Motor neuron (in vitro differentiated cells): ENCODE measurements around the gene TMEM60. TPM values are rescaled to one million over a fixed set of nuclear protein-coding genes. Genes with fewer than 3 reads are reported as not detected.

ENCODE experiments used
- ATAC-seq, 8 experiments: fragments of 200-7000 bp; cut with Tn5 transposase; replicated peaks in 6 of 8; 2 replicates each; pipeline ENCODE4 v1.8.0; 2021; ENCODE audit warnings: mild to moderate bottlenecking in 8 of 8, moderate library complexity in 8 of 8
- H3K27ac ChIP-seq, 2 donors: fragments of 250-450 bp; sonication (Bioruptor Pico); 2 replicates each; pipeline ENCODE4 v1.9.0; 2021; ENCODE audit warnings: antibody characterized with exemption in 2 of 2, mild to moderate bottlenecking in 2 of 2, moderate library complexity in 1 of 2
- H3K4me1 ChIP-seq, 2 donors: fragments of 250-450 bp; sonication (Bioruptor Pico); replicated peaks in 1 of 2; 2 replicates each; pipeline ENCODE4 v1.6.1; 2021; ENCODE audit warnings: antibody characterized with exemption in 2 of 2, mild to moderate bottlenecking in 2 of 2, moderate library complexity in 1 of 2
- H3K4me3 ChIP-seq, 5 donors: fragments of 250-450 bp; sonication (Bioruptor Pico); 2 replicates each; pipeline ENCODE4 v1.9.0; 2021; ENCODE audit warnings: antibody characterized with exemption in 5 of 5, mild to moderate bottlenecking in 5 of 5, moderate library complexity in 4 of 5
- WGBS, 10 experiments: fragments of 450-650 bp; shearing (Covaris generic); methylation state at CpG; one replicate each; pipeline ENCODE4 v1.0.0; 2022; 5-methylcytosine and 5-hydroxymethylcytosine counted together
- in situ Hi-C, 9 experiments: fragments of 400-800 bp; cut with MboI; loops; one replicate each; pipeline ENCODE4 v1.15.0; 2021; ENCODE audit warnings: low sequenced_read_pairs in 9 of 9, low pct_unique_long_range_greater_than_20kb in 2 of 9; ENCODE audit not compliant: unreplicated experiment in 9 of 9
- total RNA-seq, 8 experiments: library from RNA; unstranded; fragments of 300-600 nt; gene quantifications; 2 replicates each; pipeline versions ENCODE4 v1.2.3 to v1.2.4, GENCODE V29; 2022

Gene TMEM60
- total RNA-seq, 8 experiments from 2014 or later: 17.0 to 28.2 (median 20.4) TPM

DNA sequence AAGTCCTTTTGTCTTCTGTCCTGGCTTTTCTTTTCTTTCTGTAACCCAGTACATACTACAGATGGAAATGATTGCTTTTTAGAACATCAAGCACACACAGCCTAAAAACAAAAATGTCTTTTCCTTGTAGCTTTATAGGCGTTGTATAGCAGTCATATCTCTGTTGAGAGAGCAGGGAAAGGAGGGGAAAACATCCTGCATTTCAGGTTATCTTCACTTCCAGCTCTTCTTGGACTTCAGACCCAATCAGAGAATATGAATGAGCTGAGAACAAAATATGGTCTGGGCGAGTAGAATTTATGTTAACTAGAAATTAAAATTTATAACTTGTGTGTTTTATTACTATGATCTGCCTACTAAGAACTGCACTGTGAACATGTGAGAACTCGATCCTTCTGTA is 14.7 kb downstream of the TMEM60 start:
- in situ Hi-C loops: no loop called here
- no peak for ATAC-seq
- 50 to 100% (median 94%) methylated on average over 1 to 3 of the region's 3 CpGs; no CpG with 5 or more reads in 2 of the 10 experiments for WGBS, 10 experiments
- H3K4me1 ChIP-seq: no peaks in the 10 kb centered on the region
- H3K4me3 ChIP-seq: no peak overlapping the region
- H3K27ac ChIP-seq: no peak overlapping the region

DNA sequence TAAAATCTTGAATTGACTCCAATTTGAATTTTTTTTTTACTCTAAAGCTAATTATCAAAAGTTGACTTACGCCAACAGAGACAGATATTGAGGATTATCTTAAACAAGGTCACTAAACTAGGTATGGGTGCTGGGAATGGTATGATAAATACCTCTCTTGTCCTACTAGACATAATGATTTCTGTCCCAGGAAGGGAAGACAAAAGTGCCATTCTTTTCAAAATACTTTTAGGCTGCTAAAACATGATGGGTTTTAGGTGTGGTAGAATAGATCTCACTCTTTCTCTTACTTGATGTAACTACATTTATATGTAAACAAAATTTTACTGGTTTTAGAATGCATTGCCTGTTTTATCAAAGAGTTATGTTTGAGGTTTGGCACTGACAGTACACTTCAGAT is 15.1 kb downstream of the TMEM60 start:
- Histone ChIP-seq H3K27ac (no peak overlapping the region), H3K4me1 (no peaks in the 10 kb centered on the region), H3K4me3 (no peak overlapping the region)
- no peak for ATAC-seq
- WGBS, 10 experiments: 93 to 100% (median 100%) methylated on average over 1 of the region's 1 CpG; no CpG with 5 or more reads in 3 of the 10 experiments
- in situ Hi-C loops: no loop called here

DNA sequence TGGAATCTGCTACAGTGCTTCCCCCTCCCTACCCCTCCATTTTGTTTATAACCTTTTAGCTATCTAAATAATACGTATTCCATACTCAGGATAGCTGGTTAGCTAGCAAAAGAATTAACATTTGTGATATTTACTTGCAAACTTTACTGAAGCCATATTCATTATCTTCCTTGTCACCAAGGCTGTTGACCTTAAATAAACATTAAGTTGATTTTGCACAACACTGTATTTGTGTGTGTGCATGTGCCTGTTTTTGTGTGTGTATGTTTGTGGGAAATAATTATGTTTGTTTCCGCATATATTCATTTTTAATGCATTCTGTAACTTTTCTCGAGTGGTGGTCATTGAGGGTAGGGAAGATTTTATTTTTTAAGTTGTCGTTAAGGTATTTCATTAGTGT is 15.9 kb downstream of the TMEM60 start:
- ATAC-seq: no peak
- in situ Hi-C loops: no loop called here
- no peak overlapping the region for H3K27ac ChIP-seq
- no peak overlapping the region for H3K4me3 ChIP-seq
- WGBS, 10 experiments: 60 to 100% (median 93%) methylated on average over 1 to 4 of the region's 4 CpGs; no CpG with 5 or more reads in 1 of the 10 experiments
- no peaks in the 10 kb centered on the region for H3K4me1 ChIP-seq

DNA sequence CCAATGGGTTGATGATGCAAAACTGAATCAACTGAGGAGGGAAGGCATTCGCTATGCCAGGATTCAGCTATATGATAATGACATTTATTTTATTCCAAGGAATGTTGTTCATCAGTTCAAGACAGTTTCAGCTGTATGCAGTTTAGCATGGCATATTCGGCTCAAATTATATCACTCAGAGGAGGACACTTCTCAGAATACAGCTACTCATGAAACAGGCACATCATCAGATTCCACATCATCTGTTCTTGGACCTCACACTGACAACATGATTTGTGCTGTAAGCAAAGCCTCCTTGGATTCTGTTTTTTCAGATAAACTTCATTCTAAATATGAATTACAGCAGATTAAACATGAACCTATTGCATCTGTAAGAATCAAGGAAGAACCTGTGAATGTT is 19.7 kb downstream of the TMEM60 start:
- no peak overlapping the region for H3K27ac ChIP-seq
- no peaks in the 10 kb centered on the region for H3K4me1 ChIP-seq
- ATAC-seq: no peak
- 70 to 100% (median 88%) methylated on average over 1 to 2 of the region's 2 CpGs; no CpG with 5 or more reads in 2 of the 10 experiments for WGBS, 10 experiments
- H3K4me3 ChIP-seq: no peak overlapping the region
- in situ Hi-C loops: no loop called here

DNA sequence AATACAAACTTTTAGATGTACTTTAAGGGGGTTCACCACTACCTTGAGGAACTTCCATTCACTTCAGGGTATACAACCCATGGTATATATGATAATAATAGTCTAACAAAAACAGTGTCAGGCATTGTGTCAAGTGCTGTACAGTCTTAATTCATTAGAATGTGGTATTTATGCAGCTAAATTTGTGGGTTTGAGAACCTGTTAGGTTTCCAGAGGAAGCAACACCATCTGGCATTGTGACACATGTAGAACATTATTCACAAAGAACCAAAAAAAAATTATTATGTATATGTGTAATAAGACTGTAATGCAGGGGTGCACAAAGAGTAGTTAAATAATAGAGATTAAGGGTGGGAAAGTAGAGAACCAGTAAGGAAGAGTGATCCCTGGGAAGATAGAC is 26.3 kb downstream of the TMEM60 start:
- in situ Hi-C loops: loop anchor here in 6 of 9 experiments (25.0 kb wide), 1 partner anchor 110 kb away; no protein-coding TSS in a partner anchor
- peak in 2 of 8 experiments; percentile 24 to 30 for ATAC-seq
- H3K27ac ChIP-seq: no peak overlapping the region
- H3K4me3 ChIP-seq: no peak overlapping the region
- H3K4me1 ChIP-seq: no peaks in the 10 kb centered on the region

DNA sequence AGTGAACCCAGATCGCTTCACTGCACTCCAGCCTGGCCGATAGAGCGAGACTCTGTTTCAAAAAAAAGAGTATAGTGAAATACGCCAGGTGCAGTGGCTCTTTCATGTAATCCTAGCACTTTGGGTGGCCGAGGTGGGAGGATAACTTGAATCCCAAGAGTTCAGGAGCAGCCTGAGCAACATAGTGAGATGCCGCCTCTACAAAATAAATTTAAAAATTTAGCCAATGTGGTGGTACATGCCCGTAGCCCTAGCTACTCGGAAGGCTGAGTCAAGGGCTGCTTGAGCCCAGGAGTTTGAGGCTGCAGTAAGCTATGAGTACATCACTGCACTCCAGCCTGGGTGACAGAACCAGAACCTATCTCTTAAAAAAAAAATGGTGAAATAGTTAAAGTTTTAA is 27.9 kb downstream of the TMEM60 start:
- ATAC-seq: no peak
- Histone ChIP-seq H3K27ac (no peak overlapping the region), H3K4me3 (no peak overlapping the region), H3K4me1 (no peaks in the 10 kb centered on the region)
- in situ Hi-C loops: loop anchor here in 6 of 9 experiments (25.0 kb wide), 1 partner anchor 108 kb away; no protein-coding TSS in a partner anchor
- WGBS, 10 experiments: 69 to 100% (median 86%) methylated on average over 1 to 7 of the region's 8 CpGs; no CpG with 5 or more reads in 3 of the 10 experiments

DNA sequence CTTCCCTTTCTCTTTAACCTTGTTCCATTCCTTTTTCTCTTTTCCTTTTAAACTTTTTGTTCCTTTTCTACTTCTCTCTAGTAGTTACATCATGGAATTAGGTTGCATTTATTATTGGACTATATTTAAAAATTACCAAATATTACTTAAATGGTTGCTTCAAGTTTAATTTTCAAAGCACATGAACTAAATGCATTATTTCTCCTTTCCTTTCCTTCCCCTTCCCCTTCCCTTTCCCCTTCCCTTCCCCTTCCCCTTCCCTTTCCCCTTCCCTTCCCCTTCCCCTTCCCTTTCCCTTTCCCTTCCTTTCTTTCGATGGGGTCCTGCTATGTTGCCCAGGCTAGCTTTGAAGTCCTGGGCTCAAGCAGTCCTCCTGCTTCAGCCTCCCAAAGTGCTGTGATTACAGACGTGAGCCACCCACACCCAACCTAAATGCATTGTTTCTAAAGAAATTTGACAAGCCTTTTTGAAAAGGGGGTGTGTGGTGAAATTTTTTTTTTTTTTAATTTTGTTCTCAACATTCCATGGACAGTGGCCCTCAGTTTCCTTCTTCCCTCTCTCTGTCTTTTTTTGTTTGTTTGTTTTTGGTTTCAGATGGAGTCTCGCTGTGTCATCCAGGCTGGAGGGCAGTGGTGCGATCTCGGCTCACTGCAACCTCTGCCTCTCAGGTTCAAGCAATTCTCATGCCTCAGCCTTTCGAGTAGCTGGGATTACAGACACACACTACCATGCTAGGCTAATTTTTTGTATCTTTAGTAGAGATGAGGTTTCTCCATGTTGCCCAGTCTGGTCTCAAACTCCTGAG is 31.2 kb downstream of the TMEM60 start:
- ATAC-seq: no peak
- no peaks in the 10 kb centered on the region for H3K4me1 ChIP-seq
- in situ Hi-C loops: loop anchor here in 6 of 9 experiments (25.0 kb wide), 1 partner anchor 105 kb away; no protein-coding TSS in a partner anchor
- H3K4me3 ChIP-seq: no peak overlapping the region
- no peak overlapping the region for H3K27ac ChIP-seq
- WGBS, 10 experiments: 80 to 100% (median 100%) methylated on average over 1 to 4 of the region's 6 CpGs; no CpG with 5 or more reads in 1 of the 10 experiments

DNA sequence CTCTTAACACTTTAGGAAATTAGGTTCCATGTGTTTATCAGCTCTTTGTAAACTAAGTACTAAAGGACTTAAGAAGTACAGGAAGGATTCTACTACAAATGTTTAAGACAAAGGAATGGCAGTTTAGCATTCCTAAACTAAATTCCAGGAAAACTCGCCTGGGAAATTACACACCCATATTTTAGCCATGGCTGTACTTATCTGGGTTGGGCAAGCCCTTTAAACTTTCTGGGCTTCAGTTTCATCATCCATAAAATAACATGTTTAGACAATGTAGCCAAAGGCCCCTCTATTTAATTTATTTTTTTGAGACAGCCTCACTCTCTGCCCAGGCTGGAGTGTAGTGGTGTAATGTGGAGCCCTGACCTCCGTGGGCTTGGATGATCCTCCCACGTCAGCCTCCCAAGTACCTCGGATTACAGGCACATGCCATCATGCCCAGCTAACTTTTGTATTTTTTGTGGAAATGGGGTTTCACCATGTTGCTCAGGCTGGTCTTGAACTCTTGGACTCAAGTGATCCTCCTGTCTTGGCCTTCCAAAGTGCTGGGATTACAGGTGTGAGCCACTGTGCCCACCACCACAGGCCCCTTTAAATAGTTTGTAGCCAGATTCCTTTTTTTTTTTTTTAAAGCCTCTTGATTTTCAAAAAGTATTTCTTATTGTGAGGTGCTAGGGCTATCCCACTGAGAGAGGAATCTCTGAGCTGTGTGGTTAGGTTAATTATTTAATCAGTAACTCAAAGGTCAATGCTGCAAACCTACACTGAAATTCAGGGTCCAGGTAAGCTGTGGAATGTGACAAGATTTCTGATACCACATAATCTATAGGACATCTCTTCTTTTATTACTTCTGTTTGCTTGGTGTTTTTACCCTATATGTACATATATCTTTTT is 32.1 kb downstream of the TMEM60 start:
- WGBS, 10 experiments: 88 to 100% (median 100%) methylated on average over 1 to 3 of the region's 4 CpGs; no CpG with 5 or more reads in 5 of the 10 experiments
- Histone ChIP-seq H3K4me3 (no peak overlapping the region), H3K27ac (no peak overlapping the region), H3K4me1 (no peaks in the 10 kb centered on the region)
- no peak for ATAC-seq
- in situ Hi-C loops: loop anchor here in 6 of 9 experiments (25.0 kb wide), 1 partner anchor 104 kb away; no protein-coding TSS in a partner anchor

DNA sequence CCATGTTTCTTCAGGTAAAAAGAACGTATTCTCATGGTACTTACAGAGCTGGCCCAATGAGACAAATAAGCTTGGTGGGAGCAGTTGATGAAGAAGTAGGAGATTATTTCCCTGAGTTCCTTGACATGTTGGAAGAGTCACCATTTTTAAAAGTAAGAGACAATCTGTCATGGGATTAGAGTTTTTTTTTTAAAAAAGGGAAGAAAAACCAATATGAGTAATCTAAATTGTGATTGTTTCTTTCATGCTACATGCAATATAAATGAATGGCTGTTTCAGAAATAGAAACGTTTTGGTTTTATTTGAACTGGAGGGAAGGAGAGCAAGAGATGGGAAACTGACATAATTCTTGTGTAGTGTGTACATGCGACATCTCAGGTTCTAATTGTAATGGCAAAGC is 32.8 kb downstream of the TMEM60 start:
- no peaks in the 10 kb centered on the region for H3K4me1 ChIP-seq
- in situ Hi-C loops: loop anchor here in 6 of 9 experiments (25.0 kb wide), 1 partner anchor 103 kb away; no protein-coding TSS in a partner anchor
- H3K27ac ChIP-seq: no peak overlapping the region
- no peak for ATAC-seq
- WGBS, 10 experiments: 67 to 100% (median 80%) methylated on average over 1 to 3 of the region's 3 CpGs
- no peak overlapping the region for H3K4me3 ChIP-seq

DNA sequence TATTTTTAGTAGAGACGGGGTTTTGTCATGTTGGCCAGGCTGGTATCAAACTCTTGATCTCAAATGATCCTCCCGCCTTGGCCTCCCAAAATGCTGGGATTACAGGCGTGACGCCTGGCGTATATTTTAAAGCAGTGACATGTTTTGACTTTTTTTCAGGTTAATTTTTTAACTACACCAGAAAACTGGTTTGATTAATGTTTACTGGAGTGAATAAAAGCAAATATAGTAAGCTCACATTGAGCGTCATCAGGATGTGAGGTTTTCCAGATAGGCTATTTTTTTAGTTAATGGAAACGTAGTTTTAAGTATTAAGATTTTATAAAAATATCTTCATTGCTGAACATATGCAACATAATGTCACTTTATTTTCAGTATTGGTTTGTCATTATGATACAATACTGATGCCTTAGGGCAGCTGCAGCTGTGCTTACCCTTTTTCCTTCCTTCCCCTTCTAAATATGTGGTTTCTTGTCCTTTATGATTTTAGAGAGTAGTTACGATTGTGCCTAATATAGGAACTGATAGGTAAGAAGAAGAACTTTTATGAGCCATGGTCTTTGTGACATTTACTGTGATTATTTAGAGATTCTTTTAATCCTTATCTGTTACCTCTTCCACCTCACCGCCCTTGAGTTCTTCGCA is 37.3 kb downstream of the TMEM60 start:
- ATAC-seq: no peak
- Histone ChIP-seq H3K4me1 (no peaks in the 10 kb centered on the region), H3K4me3 (no peak overlapping the region), H3K27ac (no peak overlapping the region)
- in situ Hi-C loops: loop anchor here in 6 of 9 experiments (25.0 kb wide), 1 partner anchor 99 kb away; no protein-coding TSS in a partner anchor
- WGBS, 10 experiments: 86 to 100% (median 97%) methylated on average over 6 to 10 of the region's 10 CpGs; no CpG with 5 or more reads in 1 of the 10 experiments

DNA sequence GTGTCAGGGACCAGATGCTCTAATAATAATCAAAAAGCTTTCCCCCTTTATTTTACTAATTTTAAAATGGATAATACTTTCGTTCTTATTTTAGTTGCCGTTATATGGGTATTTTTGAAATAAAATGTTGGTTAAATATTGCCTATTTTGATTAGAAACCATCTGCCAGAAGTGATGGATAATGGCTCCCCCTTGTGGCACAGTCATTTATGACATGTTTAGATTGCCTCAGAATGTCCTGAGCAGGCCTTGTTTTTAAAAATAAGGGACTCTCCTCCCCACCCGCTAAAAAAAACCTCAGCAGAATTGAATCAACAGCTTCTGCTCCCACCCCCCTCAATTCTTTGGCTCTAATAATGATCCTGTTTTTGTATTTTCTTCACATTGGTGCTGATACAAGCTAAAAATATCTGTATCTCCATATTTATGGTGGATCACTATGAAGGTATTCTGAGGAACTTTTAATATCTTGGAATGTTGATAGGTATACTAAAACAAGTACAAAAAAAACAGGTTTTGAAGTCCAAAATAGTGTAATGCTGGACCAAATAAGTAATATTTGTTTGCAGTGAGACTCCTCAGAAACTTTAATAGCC is 38.8 kb downstream of the TMEM60 start:
- Histone ChIP-seq H3K4me3 (no peak overlapping the region), H3K4me1 (no peaks in the 10 kb centered on the region), H3K27ac (no peak overlapping the region)
- peak in 6 of 8 experiments; percentile 40 to 75 (median 52) for ATAC-seq
- WGBS, 10 experiments: 0 to 17% (median 2%) methylated on average over 2 to 3 of the region's 3 CpGs; no CpG with 5 or more reads in 2 of the 10 experiments
- in situ Hi-C loops: loop anchor here in 6 of 9 experiments (25.0 kb wide), 1 partner anchor 97 kb away; no protein-coding TSS in a partner anchor

DNA sequence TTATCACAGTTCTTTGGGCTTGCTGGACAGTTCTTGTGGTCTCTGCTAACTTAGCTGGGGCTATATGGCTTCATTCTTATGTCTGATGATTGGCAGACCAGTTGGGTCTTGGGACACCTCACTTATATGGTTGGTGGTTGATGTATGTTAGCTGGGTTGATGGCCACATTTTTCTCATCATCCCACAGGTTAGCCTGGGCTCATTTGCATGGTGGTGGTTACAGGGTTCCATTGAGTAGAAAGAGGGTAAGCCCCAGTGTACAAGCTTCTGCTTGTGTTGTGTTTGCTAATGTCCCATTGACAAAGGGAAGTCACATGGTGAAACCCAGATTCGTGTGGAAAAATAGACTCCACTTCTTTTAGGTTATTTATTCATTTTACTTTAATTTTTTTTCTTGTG is 40.6 kb downstream of the TMEM60 start:
- H3K4me3 ChIP-seq: no peak overlapping the region
- in situ Hi-C loops: loop anchor here in 6 of 9 experiments (25.0 kb wide), 1 partner anchor 95 kb away; no protein-coding TSS in a partner anchor
- no peaks in the 10 kb centered on the region for H3K4me1 ChIP-seq
- ATAC-seq: no peak
- no peak overlapping the region for H3K27ac ChIP-seq
- WGBS, 10 experiments: 50 to 100% (median 80%) methylated on average over 1 of the region's 1 CpG; no CpG with 5 or more reads in 3 of the 10 experiments
